Peyer's patch (tissue), 4 donors: ENCODE data around the gene CFAP99. TPM values are rescaled to one million over a fixed set of nuclear protein-coding genes. Genes with fewer than 3 reads are reported as not detected.

Experiments used
- DNase-seq, 3 donors: peaks; one replicate each; pipeline ENCODE4 v3.0.0-alpha.2; 2017 to 2019
- H3K27ac ChIP-seq, 4 donors: fragments of 200-600 bp; sonication (generic); one replicate each; pipeline ENCODE4 v1.5.1; 2016 to 2019
- H3K27me3 ChIP-seq, 2 donors: fragments of 200-600 bp; sonication (generic); one replicate each; pipeline ENCODE4 v1.5.1; 2019
- H3K36me3 ChIP-seq, 3 donors: fragments of 200-600 bp; sonication (generic); one replicate each; pipeline ENCODE4 v1.5.1; 2016 to 2019
- H3K4me1 ChIP-seq, 4 donors: fragments of 200-600 bp; sonication (generic); one replicate each; pipeline ENCODE4 v1.5.1; 2016 to 2019
- H3K4me3 ChIP-seq, 4 donors: fragments of 200-600 bp; sonication (generic); 1 replicate in 3 of 4; 2 replicates in 1 of 4; pipeline ENCODE4 v1.5.1; 2016 to 2019; ENCODE audit warnings: mild to moderate bottlenecking in 1 of 4
- H3K9me3 ChIP-seq, 4 donors: fragments of 200-600 bp; sonication (generic); one replicate each; pipeline ENCODE4 v1.5.1; 2016 to 2019; ENCODE audit warnings: mild to moderate bottlenecking in 1 of 4
- CTCF ChIP-seq, 6 experiments: fragments of 450-650 bp in 4 of 6; fragments of 200-600 bp in 2 of 6; sonication (generic) in 1 of 6; IDR thresholded peaks; one replicate each; pipeline ENCODE4 v1.5.1; 2017 to 2019; ENCODE audit warnings: antibody characterized with exemption in 6 of 6, mild to moderate bottlenecking in 3 of 6, moderate library complexity in 1 of 6
- POLR2A ChIP-seq, 2 donors: fragments of 450-650 bp; IDR thresholded peaks; one replicate each; pipeline ENCODE4 v1.5.1; 2017; ENCODE audit warnings: antibody characterized with exemption in 2 of 2, mild to moderate bottlenecking in 2 of 2, moderate library complexity in 2 of 2
- total RNA-seq, 4 donors: library from RNA; depleted of rRNA; stranded (reverse); fragments of >200 nt; gene quantifications; one replicate each; pipeline ENCODE4 v1.1.0, GENCODE V29; 2016

CFAP99 gene
- total RNA-seq, 4 donors from 2014 or later = 0.80 to 1.2 TPM; not detected in 2

- H3K27me3 ChIP-seq = no peaks in the 10 kb centered on the region
- DNase-seq = no peak
- H3K36me3 ChIP-seq = peaks cover 0 to 81% (median 0%) of the 10 kb centered on the region in 3 donors
- TF ChIP-seq CTCF (IDR thresholded peaks at IDR 0.05) (no peak), POLR2A (IDR thresholded peaks at IDR 0.05) (no peak)
- H3K27ac ChIP-seq = no peak overlapping the region
- H3K4me1 ChIP-seq = peaks cover 0 to 4% (median 0%) of the 10 kb centered on the region in 4 donors
- no peak overlapping the region for H3K4me3 ChIP-seq
- no peaks in the 10 kb centered on the region for H3K9me3 ChIP-seq
Measured at GRCh38 chr4:2500547-2500946, 81.8 kb downstream of the CFAP99 start.

- H3K4me3 ChIP-seq = no peak overlapping the region
- H3K27me3 ChIP-seq = no peaks in the 10 kb centered on the region
- peaks cover 0 to 85% (median 0%) of the 10 kb centered on the region in 3 donors for H3K36me3 ChIP-seq
- H3K4me1 ChIP-seq = peaks cover 0 to 4% (median 0%) of the 10 kb centered on the region in 4 donors
- H3K9me3 ChIP-seq = no peaks in the 10 kb centered on the region
- no peak for DNase-seq
- TF ChIP-seq POLR2A (IDR thresholded peaks at IDR 0.05) = no peak
- TF ChIP-seq CTCF (IDR thresholded peaks at IDR 0.05) = no peak
- no peak overlapping the region for H3K27ac ChIP-seq
Measured at GRCh38 chr4:2501034-2501594, 82.4 kb downstream of the CFAP99 start.

GRCh38 chr4:2503809-2504208, 85.1 kb downstream of the CFAP99 start:
- no peaks in the 10 kb centered on the region for H3K27me3 ChIP-seq
- no peaks in the 10 kb centered on the region for H3K4me1 ChIP-seq
- peaks cover 0 to 73% (median 0%) of the 10 kb centered on the region in 3 donors for H3K36me3 ChIP-seq
- TF ChIP-seq POLR2A (IDR thresholded peaks at IDR 0.05) (no peak), CTCF (IDR thresholded peaks at IDR 0.05) (no peak)
- H3K4me3 ChIP-seq = no peak overlapping the region
- DNase-seq = no peak
- H3K9me3 ChIP-seq = no peaks in the 10 kb centered on the region
- H3K27ac ChIP-seq = no peak overlapping the region

GRCh38 chr4:2507259-2507658, 88.5 kb downstream of the CFAP99 start:
- H3K27ac ChIP-seq = no peak overlapping the region
- H3K4me3 ChIP-seq = no peak overlapping the region
- H3K4me1 ChIP-seq = peaks cover 0 to 3% (median 0%) of the 10 kb centered on the region in 4 donors
- H3K9me3 ChIP-seq = no peaks in the 10 kb centered on the region
- H3K27me3 ChIP-seq = no peaks in the 10 kb centered on the region
- TF ChIP-seq CTCF (IDR thresholded peaks at IDR 0.05) (no peak), POLR2A (IDR thresholded peaks at IDR 0.05) (no peak)
- no peak for DNase-seq
- H3K36me3 ChIP-seq = peaks cover 0 to 69% (median 0%) of the 10 kb centered on the region in 3 donors

- Histone ChIP-seq H3K9me3 (no peaks in the 10 kb centered on the region), H3K4me3 (no peak overlapping the region), H3K4me1 (peaks cover 0 to 3% (median 0%) of the 10 kb centered on the region in 4 donors), H3K36me3 (peaks cover 0 to 71% (median 0%) of the 10 kb centered on the region in 3 donors), H3K27ac (no peak overlapping the region), H3K27me3 (no peaks in the 10 kb centered on the region)
- no peak for DNase-seq
- no peak for TF ChIP-seq CTCF (IDR thresholded peaks at IDR 0.05)
- no peak for TF ChIP-seq POLR2A (IDR thresholded peaks at IDR 0.05)
Measured at GRCh38 chr4:2507855-2508254, 89.1 kb downstream of the CFAP99 start.
